Astrocyte (in vitro differentiated cells and primary cell): Measurements from ENCODE around the gene FAM222B. TPM values are rescaled to one million over a fixed set of nuclear protein-coding genes. Genes with fewer than 3 reads are reported as not detected.

ENCODE experiments used
- DNase-seq: peaks from one replicate; pipeline ENCODE4 v3.0.0-alpha.2; 2010; ENCODE audit warnings: low read depth
- FAIRE-seq: peaks from 2 replicates; lab custom pipeline; 2011; peaks lifted over from hg19 to GRCh38; lab: Jason Lieb, UNC
- H2AFZ ChIP-seq: 2 replicates; pipeline ENCODE4 v1.6.0; 2012; ENCODE audit warnings: low read depth, low read length, inconsistent platforms
- H3K27ac ChIP-seq: 2 replicates; pipeline ENCODE4 v1.5.1; 2011; ENCODE audit warnings: low read depth, low read length, inconsistent platforms
- H3K27me3 ChIP-seq: 2 replicates; pipeline ENCODE4 v1.6.0; 2011; ENCODE audit warnings: low read length, inconsistent platforms; ENCODE audit not compliant: insufficient read depth
- H3K36me3 ChIP-seq: 2 replicates; pipeline ENCODE4 v1.5.1; 2011; ENCODE audit warnings: low read length, inconsistent platforms; ENCODE audit not compliant: insufficient read depth
- H3K4me1 ChIP-seq: 2 replicates; pipeline ENCODE4 v1.5.1; 2011; ENCODE audit warnings: low read length, inconsistent platforms; ENCODE audit not compliant: insufficient read depth
- H3K4me2 ChIP-seq: 2 replicates; pipeline ENCODE4 v1.6.0; 2012; ENCODE audit warnings: low read length, inconsistent platforms
- H3K4me3 ChIP-seq: 2 replicates; pipeline ENCODE4 v1.5.1; 2011; ENCODE audit warnings: low read depth, mild to moderate bottlenecking, low read length, inconsistent platforms; ENCODE audit not compliant: insufficient read depth
- H3K79me2 ChIP-seq: 2 replicates; pipeline ENCODE4 v1.6.0; 2012; ENCODE audit warnings: mild to moderate bottlenecking, low read length, inconsistent platforms; ENCODE audit not compliant: insufficient read depth
- H3K9ac ChIP-seq: 2 replicates; pipeline ENCODE4 v1.6.0; 2012; ENCODE audit warnings: mild to moderate bottlenecking, low read length, inconsistent platforms
- H3K9me3 ChIP-seq: 2 replicates; pipeline ENCODE4 v1.5.1; 2012; ENCODE audit warnings: low read depth, mild to moderate bottlenecking, low read length, inconsistent platforms; ENCODE audit not compliant: insufficient read depth
- H4K20me1 ChIP-seq: 2 replicates; pipeline ENCODE4 v1.6.0; 2012; ENCODE audit warnings: low read length, inconsistent platforms; ENCODE audit not compliant: insufficient read depth
- H3K27ac Mint-ChIP-seq: one replicate; pipeline ENCODE4 v1.8.0; 2021; ENCODE audit warnings: mild to moderate bottlenecking, mixed read lengths; ENCODE audit not compliant: unreplicated experiment
- H3K27me3 Mint-ChIP-seq: one replicate; pipeline ENCODE4 v1.8.0; 2021; ENCODE audit warnings: low read depth, mixed read lengths; ENCODE audit not compliant: unreplicated experiment
- H3K36me3 Mint-ChIP-seq: one replicate; pipeline ENCODE4 v1.8.0; 2021; ENCODE audit warnings: low read depth, mixed read lengths; ENCODE audit not compliant: unreplicated experiment
- H3K4me1 Mint-ChIP-seq: one replicate; pipeline ENCODE4 v1.8.0; 2021; ENCODE audit warnings: low read depth, mixed read lengths; ENCODE audit not compliant: unreplicated experiment
- H3K4me3 Mint-ChIP-seq: one replicate; pipeline ENCODE4 v1.8.0; 2021; ENCODE audit warnings: mild to moderate bottlenecking, moderate library complexity, mixed read lengths; ENCODE audit not compliant: unreplicated experiment
- H3K9me3 Mint-ChIP-seq: one replicate; pipeline ENCODE4 v1.8.0; 2021; ENCODE audit warnings: mild to moderate bottlenecking, mixed read lengths; ENCODE audit not compliant: unreplicated experiment
- CTCF ChIP-seq: IDR thresholded peaks from 2 replicates; pipeline ENCODE4 v1.5.1; 2011; ENCODE audit warnings: low read depth, mild to moderate bottlenecking, inconsistent platforms, low read length, moderate library complexity; ENCODE audit not compliant: insufficient read depth
- EZH2 ChIP-seq: IDR thresholded peaks from 2 replicates; pipeline ENCODE4 v1.6.1; 2012; ENCODE audit warnings: mild to moderate bottlenecking, low read length, inconsistent platforms; ENCODE audit not compliant: insufficient read depth
- total RNA-seq: library from RNA; stranded (reverse); gene quantifications from 2 replicates; pipeline ENCODE4 v1.2.1, GENCODE V29; 2021

FAM222B gene
- total RNA-seq, 1 donor from 2014 or later: 53.0 TPM

- Histone ChIP-seq H3K36me3 (peaks cover 14% of the 10 kb centered on the region), H3K9ac (no peak overlapping the region), H2AFZ (no peak overlapping the region), H3K27ac (no peak overlapping the region), H3K27me3 (no peaks in the 10 kb centered on the region), H4K20me1 (no peaks in the 10 kb centered on the region), H3K9me3 (no peaks in the 10 kb centered on the region), H3K4me2 (no peak overlapping the region), H3K4me3 (no peak overlapping the region), H3K4me1 (peaks cover 5% of the 10 kb centered on the region), H3K79me2 (peaks cover 17% of the 10 kb centered on the region)
- Mint-ChIP-seq H3K36me3 (peaks cover 25% of the 10 kb centered on the region), H3K27me3 (no peaks in the 10 kb centered on the region), H3K9me3 (no peaks in the 10 kb centered on the region), H3K4me1 (no peaks in the 10 kb centered on the region), H3K27ac (no peak overlapping the region), H3K4me3 (no peak overlapping the region)
- no peak for TF ChIP-seq CTCF
- TF ChIP-seq EZH2: no peak
- FAIRE-seq: no peak
- DNase-seq: no peak
Measured at GRCh38 chr17:28858801-28859355, 16.3 kb upstream of the FAM222B start.

- peaks cover 17% of the 10 kb centered on the region for H3K79me2 ChIP-seq
- TF ChIP-seq EZH2 (no peak), CTCF (no peak)
- H3K27me3 ChIP-seq: no peaks in the 10 kb centered on the region
- no peak overlapping the region for H3K4me3 ChIP-seq
- Mint-ChIP-seq H3K36me3 (peaks cover 25% of the 10 kb centered on the region), H3K4me1 (no peaks in the 10 kb centered on the region), H3K4me3 (no peak overlapping the region), H3K9me3 (no peaks in the 10 kb centered on the region), H3K27ac (no peak overlapping the region), H3K27me3 (no peaks in the 10 kb centered on the region)
- H3K4me1 ChIP-seq: peaks cover 5% of the 10 kb centered on the region
- peaks cover 14% of the 10 kb centered on the region for H3K36me3 ChIP-seq
- H4K20me1 ChIP-seq: no peaks in the 10 kb centered on the region
- H2AFZ ChIP-seq: no peak overlapping the region
- H3K9ac ChIP-seq: no peak overlapping the region
- no peaks in the 10 kb centered on the region for H3K9me3 ChIP-seq
- no peak for DNase-seq
- H3K27ac ChIP-seq: no peak overlapping the region
- no peak for FAIRE-seq
- no peak overlapping the region for H3K4me2 ChIP-seq
Measured at GRCh38 chr17:28857905-28858800, 15.6 kb upstream of the FAM222B start.
